ENCODE data around the gene PITX3.
A peak's percentile ranks its signal among the peaks of the same experiment; 100 is the strongest.

The PITX3 gene

DNA sequence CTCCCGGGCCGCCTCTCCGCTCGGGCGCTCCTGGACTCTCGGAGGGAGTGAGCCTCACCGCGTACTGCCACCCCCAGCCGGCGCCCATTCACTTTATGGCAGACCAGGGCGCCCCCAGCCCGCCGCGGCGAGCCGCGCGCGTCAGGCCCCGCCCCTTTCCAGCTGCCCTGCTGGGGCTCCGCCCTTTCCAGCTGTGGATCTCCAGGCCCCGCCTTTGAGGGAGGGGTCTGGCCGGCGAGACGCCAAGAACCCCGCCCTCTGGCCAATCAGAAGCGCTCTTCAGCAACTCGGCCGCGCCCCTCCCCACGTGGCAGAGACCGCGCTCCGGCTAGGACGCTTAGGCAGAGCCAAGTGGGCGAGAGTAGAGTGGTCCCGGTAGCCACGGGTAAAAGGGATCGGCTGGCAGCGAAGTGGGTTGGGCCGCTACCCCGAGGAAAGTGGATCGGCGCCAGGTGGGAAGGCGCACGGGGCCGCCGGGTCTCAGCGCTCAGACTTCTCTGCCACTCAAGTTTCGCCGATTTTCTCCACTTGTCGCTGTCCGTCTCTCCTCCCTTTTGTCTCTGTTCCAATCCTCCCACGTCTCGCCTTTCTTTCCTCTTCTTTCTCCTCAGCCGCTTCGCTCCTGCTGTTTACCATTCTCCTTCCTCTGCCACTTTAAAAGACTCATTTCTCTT is at the start of gene PITX3:
Gene PITX3 (minus strand): TSS at position 69 of the 674 bp plus-strand sequence. CDS start 9,432 bp downstream, outside the sequence.
- peak; percentile 55 for DNase-seq

DNA sequence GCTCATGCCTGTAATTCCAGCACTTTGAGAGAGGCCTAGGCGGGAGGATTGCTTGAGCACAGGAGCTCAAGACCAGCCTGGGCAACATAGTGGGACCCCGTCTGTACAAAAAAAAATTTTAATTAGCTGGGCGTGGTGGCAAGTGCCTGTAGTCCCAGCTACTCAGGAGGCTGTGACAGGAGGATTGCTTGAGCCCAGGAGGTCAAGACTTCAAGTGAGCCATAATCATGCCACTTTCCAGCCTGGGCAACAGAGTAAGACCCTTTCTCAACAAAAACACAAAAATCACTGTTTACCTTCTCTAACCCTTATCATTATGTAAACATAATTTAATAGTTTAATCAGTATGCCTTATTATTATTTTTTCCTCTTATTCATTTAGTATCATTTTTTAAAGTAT is 48.5 kb upstream of the PITX3 start:
- no peak for DNase-seq

DNA sequence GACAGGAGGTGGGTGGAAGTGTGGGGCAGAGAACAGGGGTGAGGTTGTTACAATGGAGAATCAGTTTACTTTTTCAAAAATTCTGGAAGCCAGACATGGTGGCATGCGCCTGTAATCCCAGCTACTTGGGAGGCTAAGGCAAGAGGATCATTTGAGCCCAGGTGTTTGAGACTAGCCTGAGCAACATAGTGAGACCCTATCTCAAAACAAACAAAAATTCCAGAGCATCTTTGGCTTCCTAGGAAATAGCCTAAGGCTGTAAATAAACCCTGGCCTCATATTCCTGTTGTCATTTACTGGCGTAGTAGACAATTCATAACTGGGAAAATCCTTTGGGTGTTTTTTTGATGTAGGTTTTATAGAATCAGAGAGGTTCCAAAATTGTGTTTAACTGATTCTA is 48.0 kb upstream of the PITX3 start:
- DNase-seq: no peak

DNA sequence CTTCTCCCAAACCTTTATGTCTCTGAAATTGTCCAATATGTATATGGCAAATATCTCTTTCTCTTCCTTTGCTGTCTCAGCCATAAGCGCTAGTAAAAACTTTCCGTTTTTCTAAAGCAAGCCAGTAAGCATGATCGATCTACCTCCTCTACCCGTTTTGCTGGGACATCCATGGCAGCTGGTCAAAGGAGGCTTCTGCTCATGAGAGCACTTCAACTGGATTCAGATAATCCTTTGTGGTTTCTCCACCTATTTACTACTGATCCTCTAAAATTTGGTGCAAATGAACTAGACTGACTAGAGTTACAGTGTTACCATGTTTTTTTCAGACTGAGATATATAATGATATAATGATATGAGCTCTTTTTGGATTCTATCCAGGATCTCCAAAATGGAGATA is 46.7 kb upstream of the PITX3 start:
- no peak for DNase-seq

GRCh38 chr10:102287538-102287937 is 46.2 kb upstream of the PITX3 start:
- no peak for DNase-seq

- no peak for DNase-seq
These were observed 44.9 kb upstream of the PITX3 start for GRCh38 chr10:102286216-102286615.

DNA sequence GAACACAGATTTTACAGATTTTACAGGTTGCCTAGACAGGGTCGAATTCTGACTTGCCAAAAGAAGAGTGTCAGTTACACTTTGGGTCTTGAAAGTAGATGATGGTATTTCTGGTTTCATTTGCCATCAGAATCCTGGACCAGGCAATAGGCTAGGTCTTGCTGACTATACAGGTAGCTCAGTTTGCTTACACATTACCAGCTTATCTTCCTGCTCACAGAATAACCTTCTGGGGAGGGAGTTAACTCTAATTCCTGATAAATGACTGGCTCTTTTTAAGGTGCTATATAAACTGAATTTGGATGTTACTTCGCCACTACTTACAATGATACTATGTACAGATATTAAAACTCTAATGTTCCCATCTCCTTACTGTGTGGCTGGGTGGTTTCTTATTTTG is 43.8 kb upstream of the PITX3 start:
- DNase-seq: no peak

DNA sequence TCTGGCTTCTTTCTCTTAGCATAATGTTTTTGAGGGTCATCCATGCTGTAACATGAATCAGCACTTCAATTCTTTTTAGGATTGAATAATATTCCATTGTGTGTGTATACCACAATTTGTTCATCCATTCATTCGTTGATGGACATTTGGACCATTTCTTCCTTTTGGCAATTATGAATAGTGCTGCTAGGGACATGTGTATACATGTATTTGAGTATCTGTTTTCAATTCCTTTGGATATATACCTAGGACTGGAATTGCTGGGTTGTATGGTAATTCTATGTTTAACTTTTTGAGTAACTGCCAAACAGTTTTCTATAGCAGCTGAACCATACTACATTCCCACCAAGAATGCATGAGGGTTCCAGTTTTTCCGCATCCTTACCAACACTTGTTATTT is 43.2 kb upstream of the PITX3 start:
- DNase-seq: no peak

DNA sequence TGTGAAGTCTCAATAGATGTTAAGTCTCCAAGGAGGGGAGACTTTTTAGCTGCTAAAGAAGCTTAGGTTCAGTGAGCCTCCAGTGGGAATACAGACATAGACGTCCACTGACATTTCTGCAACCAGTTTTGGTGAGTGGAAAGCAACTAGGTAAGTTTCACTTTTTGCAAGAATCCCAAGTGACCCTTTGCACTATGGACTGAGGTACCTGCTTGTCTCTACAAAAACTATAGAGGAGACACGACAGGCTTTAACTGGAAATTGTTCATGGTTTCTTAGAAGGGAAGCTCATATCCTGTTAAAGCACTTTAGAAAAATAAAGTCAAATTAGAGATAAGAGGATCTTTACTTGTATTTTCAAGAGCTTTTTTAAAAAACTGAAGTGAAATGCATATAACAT is 42.6 kb upstream of the PITX3 start:
- DNase-seq: no peak

DNA sequence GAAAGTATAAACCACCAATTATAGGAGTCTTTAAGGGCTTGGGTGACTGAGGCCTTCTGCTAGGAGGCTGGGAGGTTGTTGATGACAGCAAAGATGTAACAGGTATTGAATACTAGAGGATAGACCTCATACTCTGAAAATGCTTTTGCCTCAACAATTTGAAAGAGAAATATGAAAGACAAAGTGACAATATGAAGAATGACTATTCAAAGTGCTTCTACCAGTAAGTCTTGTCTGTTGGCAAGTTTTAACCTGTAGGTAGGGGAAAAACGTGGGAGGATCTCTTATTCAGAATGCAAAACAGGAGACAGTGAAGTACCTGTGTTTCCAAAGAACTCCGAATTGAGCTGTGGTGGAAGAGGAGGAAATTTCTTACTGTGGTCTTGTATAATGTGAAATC is 42.2 kb upstream of the PITX3 start:
- DNase-seq: no peak

DNA sequence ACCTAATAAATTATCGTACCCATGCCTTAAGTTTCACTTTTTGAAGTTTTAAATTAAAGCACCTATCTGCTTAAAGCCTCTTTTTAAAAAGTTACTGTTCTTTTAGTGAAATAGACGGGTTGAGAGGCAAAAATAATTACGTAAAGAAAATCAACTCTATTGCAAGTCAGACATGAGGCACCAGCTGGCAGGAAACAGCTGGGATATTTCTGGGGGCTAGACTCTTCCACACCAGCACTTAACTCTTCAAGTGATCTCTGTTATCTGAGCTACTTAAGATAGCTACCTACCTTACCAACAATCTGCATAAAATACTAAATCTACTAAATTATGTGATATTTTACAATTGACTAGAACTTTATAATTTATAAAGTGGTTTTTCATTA is 39.8 kb upstream of the PITX3 start:
- DNase-seq: peak; percentile 1

DNA sequence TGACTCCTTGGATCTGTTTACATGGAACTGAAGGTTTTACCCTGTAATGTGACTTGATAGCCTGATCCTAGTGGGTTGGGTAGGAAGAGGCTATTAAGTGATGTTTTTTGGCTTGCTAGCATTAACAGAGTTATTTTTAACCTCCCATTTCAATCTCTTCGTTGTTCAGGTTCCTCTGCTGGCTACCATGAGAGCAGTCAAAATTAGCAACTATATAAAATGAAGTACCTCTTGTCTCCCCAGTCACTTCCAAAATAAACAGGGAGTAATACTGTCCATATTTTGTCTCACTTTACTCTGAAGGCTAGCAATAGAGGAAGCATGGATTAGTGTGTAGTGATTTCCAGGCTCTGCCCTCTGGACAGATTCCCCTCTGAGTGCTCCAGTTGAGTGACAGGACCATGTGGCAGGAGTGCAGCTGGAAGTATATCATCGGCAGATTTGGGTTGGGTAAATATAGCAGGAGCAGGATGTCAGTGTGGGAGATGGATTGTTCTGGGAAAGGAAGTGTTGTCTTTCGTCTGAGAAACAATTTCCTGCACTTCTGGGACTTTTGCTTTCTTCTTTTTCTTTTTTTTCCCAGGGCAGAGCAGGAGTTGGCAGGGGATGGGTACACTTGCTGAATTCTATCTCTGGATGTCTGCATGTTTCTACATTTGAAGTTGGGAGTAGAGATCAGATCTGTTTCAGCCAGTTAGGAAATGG is 39.2 kb upstream of the PITX3 start:
- DNase-seq: peak; percentile 5

DNA sequence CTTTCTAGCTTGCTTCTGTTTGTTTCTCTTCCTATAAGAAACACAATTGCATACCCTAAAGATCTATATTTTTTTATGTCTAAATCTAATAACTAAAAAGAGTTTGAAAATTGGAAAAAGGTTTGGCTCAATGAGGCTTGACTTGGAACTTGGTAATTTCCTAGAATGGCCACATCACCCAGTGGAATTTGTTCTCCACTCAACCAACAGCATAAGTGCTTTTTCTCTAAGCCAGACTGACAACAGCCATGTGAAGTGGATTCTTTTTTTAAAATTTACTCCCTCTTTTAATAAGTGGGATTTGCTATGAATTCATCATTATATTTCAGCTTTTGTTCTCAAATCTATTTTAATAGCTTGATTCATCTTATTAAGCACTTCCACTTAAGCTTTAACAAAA is 37.8 kb upstream of the PITX3 start:
- no peak for DNase-seq

GRCh38 chr10:102275343-102275742 is 34.0 kb upstream of the PITX3 start:
- DNase-seq: no peak

GRCh38 chr10:102274062-102274461 is 32.8 kb upstream of the PITX3 start:
- DNase-seq: no peak

DNA sequence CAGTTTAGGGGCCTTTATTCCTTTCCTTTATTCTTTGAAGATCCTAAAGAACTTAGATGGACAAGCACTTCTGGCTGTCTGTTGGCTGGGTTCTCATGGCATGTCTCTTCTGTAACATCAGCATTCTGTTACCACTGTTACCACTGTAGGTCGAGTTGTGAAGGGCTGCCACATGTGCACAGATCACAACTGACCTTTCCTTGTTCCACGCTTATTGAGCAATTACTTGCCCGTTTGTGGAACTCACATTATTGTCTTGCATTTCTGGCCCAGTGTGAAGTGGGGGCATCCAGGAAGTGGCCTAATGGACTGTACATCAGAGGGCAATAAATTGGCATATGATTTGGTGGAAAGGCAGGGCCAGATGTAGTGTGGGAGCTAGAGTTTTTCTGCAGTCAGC is 27.7 kb upstream of the PITX3 start:
- no peak for DNase-seq

- DNase-seq: no peak
These were observed 27.1 kb upstream of the PITX3 start for GRCh38 chr10:102268375-102268888.

DNA sequence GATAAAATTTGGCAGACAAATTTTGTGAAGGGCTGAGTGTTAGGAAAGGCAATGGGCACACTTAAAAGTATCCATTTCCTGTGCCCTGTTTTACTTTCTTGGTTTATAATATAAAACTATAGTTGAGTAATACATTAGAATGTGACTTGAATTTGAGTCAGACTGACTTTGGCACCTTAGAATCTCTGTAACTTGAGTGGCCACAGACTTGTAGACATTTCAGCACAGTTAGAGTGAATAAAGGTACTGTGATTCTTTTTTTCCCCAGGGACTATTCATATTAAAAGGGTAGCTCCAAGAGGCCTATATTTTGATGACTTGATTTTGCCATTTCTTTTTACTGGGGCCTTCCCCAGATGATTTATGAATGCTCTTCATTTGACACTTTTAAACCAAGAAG is 26.4 kb upstream of the PITX3 start:
- no peak for DNase-seq

DNA sequence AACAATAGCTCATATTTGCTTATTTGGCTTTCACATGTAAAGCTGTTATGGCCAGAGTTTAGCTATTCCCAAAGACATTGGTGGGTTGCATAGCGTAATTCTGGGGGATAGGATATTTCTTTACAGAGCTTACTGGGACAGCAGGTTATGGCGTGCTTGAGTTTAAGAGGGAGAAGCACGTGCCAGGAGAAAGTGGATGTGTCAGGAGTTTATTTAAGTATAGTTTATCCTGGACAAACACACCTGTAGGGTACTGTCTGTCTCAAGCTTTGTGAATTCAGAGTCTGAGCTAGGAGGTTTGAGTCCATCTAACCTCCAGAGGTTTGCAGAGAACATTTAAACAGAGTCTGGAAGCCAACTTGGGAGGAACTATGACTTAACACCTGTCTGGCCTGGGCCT is 25.4 kb upstream of the PITX3 start:
- DNase-seq: no peak

DNA sequence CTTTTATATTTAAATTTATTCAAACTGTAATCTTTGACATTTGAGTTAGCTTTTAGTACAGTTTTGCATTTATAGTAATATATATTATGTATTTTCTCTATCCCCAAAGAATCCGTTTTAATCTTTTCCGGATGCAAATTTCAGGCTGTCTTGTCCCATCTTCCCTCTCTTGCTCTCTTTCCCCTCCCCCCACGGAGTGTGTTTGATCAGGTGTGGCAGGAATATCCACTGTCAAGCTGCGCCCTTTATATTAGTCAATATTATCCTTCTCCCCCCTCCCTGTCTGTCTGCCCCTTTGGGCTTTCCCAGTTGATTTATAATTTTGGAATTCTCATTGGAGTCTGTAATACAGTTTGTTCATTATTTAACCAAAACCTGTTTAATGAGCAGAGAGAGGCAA is 23.1 kb upstream of the PITX3 start:
- DNase-seq: no peak

DNA sequence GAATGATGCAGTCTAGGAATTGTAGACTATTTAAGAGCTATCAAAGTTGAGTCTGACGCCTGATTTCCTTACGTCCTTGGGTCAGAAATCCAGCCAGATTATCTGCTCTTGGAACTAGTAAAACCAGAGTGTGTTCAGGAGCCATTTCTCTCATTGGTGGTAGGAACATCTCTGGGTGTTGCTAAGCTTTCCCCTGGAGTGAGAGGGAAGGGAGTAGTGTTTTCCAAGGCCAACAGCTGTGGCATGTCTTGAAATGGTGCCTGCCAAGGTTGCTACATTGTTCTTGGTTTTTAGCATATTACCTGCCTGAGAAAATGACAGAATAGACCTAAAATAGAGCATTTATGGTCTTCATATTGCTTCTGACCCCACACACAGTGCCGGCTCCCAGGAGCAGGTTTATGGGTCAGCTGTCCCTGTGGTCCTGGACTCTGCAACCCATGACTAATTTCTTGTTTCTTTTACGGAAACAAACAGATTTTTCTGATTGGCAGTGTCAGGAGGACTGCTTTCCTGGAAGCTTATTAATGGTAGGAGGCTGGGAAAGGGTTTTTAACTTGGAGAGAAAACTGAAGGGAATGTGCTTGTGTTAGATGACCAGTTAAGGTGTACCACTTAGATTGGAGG is 21.5 kb upstream of the PITX3 start:
- no peak for DNase-seq

- no peak for DNase-seq
These were observed 20.5 kb upstream of the PITX3 start for GRCh38 chr10:102261842-102262241.

DNA sequence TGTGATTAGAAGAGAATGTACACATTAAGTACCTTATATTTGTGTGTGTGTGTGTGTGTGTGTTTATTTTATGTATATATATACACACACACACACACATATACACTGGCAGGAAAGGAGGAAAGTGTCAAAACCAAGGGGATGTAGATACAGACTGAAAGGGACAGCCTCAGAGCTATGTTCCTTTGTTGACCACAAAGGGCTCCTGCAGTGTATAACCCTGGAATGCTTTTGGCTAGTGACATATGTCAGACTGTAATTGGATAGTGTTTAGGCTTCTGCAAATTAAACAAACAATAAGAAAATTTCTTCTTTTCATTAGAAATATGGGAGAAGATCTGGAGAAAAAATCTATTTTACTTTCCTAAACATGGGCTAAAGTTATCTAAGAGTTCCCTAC is 19.9 kb upstream of the PITX3 start:
- DNase-seq: no peak

- no peak for DNase-seq
These were observed 14.1 kb upstream of the PITX3 start for GRCh38 chr10:102255404-102255803.
